Femur (tissue), 1 donor: ENCODE data around the gene NEGR1.
"Not testable (repeated sequence)": the region's sequence is repeated elsewhere in the genome, so short reads cannot be mapped to it uniquely, and the experiment has no call there.

Experiments
- DNase-seq: peaks from one replicate; pipeline ENCODE4 v3.0.0-alpha.2; 2017

NEGR1 gene

GRCh38 chr1:71921204-71921603, 361.1 kb downstream of the NEGR1 start:
- no peak for DNase-seq

GRCh38 chr1:71920556-71920955, 361.8 kb downstream of the NEGR1 start:
- DNase-seq = no peak

- no peak for DNase-seq
These were observed 362.4 kb downstream of the NEGR1 start for GRCh38 chr1:71919811-71920509.

DNA sequence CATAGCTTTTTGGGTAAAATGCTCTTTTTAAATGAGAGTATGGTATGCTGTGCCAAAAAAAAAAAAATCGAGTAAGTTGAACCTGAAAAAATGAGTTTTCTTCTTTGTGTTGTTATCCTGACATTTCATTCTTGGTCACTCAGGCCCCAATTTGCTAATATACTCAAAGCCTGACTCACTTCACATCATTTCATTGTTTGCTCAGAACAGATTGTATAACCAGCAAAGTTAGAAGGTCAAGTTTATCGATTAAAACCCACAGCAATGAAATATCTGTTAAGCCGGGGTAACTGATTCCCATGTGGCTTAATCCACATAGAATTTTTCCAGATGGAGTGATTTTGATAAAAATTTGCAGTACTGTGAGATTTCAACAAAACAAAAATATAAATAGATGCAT, 363.7 kb downstream of the NEGR1 start:
- no peak for DNase-seq

GRCh38 chr1:71916894-71917293, 365.4 kb downstream of the NEGR1 start:
- DNase-seq = no peak

- no peak for DNase-seq
These were observed 367.7 kb downstream of the NEGR1 start for GRCh38 chr1:71914626-71915025.

DNA sequence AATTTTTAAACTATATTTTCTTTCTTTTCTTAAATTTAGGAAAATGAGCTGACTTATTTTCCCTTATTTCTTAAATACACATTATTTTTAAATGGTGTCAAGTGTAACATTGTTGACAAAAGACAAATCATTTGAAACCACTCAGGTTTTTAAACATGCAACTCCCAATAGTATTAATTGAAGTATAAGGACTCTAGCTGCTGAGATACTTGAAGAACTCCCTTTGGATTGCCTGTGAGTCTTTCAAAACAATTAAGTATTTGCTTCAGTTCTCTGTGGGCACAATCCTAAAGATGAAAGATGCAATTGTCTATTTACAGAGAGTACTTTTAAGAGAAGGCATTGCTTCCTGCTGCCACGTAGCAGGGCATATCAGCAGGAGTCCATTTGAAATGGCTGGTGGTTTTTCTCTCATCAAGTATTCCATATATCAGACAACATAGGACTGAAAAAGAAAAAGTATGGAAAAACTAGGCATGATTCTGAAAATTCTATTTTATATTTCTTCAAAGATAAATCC, 373.4 kb downstream of the NEGR1 start:
- no peak for DNase-seq

DNA sequence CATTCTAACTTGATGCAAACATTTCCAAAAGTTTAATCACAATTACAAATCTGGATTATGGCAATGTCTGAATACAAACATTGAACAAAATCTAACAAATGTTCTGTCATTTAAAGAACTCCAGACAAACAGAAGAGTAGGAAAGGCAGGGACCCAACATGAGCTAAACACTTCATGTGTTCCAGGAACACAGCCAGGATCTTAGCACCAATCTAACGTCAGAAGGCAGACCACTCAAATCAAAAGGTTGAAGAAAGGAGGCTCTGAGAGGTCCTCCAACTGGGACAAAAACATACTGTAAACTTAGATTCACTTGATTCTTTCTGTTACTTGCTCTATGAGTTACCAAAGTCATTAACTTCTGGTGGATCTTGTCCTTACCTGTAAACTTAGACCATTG, 374.0 kb downstream of the NEGR1 start:
- no peak for DNase-seq

GRCh38 chr1:71899881-71900280, 382.5 kb downstream of the NEGR1 start:
- no peak for DNase-seq

DNA sequence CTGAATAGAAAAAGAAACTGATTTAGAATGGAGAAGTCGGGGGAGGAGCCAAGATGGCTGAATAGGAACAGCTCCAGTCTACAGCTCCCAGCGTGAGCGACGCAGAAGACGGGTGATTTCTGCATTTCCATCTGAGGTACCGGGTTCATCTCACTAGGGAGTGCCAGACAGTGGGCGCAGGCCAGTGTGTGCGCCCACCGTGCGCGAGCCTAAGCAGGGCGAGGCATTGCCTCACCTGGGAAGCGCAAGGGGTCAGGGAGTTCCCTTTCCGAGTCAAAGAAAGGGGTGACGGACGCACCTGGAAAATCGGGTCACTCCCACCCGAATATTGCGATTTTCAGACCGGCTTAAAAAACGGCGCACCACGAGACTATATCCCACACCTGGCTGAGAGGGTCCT, 394.2 kb downstream of the NEGR1 start:
- not testable (repeated sequence) for DNase-seq

DNA sequence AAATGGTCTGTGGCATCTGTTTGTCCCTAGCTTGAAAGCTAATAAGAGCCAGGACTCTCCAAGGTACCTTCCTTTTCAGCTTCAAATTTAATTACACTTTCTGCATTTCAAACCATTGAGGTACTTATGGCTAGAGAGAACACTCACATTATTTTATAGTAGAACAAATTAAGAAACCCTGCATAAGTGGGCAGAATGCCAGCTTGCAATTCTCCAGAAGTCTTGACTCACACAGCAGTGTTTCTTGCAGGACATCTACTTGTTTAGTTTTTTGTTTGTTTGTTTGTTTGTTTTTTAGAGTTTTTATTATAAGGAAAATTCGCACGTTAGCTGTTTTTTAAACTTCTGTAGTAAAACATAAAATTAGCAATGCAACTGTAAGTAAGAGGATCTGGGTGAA, 397.2 kb downstream of the NEGR1 start:
- DNase-seq = no peak

GRCh38 chr1:71882637-71883036, 399.7 kb downstream of the NEGR1 start:
- DNase-seq = no peak

- no peak for DNase-seq
These were observed 400.1 kb downstream of the NEGR1 start for GRCh38 chr1:71882226-71882625.

DNA sequence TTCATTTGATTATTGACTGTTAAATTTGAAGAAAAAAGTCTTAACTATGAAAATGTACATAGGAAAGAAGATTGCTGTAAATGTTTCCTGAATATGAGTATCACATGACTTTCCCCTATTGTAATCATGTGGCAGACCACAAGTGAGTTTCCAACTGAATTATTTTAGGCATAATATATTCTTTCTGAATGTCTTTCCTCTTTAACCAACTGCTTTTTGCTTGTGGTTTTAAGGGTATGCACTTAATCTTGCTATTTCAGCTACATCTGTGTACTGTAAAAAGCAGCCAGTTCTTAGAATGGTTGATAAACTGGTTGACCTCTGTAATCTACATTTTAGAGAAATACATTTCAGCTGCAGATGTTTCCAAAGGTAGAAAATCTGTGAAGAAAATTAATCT, 400.7 kb downstream of the NEGR1 start:
- DNase-seq = no peak

DNA sequence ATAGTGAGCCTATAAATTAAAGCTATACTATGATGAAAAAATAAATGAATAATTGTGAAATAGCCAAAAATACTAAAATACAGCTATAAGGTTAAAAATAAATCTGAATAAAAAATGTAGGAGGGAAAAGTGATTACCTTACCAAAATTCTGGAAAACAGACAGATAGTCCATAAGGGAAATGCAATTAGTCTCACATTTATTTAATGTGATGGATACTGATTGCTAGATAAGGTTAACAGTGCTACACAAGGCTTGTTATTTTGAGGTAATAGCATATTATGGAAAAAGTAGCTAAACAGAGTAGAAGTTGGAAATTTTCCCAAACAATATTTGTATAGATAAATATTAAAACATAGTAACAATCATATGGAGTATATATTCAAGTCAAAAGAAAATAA, 413.0 kb downstream of the NEGR1 start:
- no peak for DNase-seq

- no peak for DNase-seq
These were observed 419.6 kb downstream of the NEGR1 start for GRCh38 chr1:71862756-71863155.

- no peak for DNase-seq
These were observed 421.3 kb downstream of the NEGR1 start for GRCh38 chr1:71861022-71861421.

DNA sequence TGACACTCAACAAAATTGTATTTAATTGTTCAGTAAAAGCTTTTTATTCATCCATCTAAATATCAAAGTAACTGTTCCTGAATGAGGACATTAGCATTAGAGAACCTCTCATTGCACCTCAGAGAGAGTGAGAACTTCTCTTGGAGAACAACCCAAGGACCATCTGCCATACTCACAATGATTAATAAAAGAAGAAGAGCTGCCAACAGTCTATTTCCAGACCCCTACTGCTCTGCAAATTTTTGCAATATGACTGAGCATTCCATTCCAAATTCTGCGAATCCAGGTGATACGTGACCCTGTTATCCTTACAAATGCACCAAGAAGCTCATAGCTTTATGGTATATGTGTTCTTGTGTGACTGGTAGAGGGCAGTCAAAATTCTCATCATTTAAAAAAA, 422.5 kb downstream of the NEGR1 start:
- DNase-seq = no peak

GRCh38 chr1:71857862-71858261, 424.5 kb downstream of the NEGR1 start:
- DNase-seq = no peak

GRCh38 chr1:71853360-71853759, 429.0 kb downstream of the NEGR1 start:
- DNase-seq = no peak

- DNase-seq = no peak
These were observed 431.4 kb downstream of the NEGR1 start for GRCh38 chr1:71850936-71851335.

DNA sequence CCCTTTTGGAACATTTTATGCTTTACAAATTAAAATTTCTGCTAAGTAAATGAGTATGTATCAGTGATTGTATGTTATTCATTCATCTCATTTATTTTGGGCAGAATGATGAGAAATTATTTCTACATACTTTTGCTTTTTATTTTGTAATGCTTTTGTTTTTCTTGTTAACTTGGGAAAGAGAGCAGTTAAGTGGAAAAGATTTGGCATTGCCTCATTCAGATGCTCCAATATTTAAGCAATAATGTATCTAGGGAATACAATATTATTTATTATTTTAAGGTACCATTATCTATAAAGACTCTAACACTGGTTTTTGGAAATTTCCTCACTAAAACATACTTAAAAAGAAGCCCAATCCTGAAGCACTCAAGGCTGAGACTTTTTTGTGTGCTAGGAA, 431.8 kb downstream of the NEGR1 start:
- no peak for DNase-seq

DNA sequence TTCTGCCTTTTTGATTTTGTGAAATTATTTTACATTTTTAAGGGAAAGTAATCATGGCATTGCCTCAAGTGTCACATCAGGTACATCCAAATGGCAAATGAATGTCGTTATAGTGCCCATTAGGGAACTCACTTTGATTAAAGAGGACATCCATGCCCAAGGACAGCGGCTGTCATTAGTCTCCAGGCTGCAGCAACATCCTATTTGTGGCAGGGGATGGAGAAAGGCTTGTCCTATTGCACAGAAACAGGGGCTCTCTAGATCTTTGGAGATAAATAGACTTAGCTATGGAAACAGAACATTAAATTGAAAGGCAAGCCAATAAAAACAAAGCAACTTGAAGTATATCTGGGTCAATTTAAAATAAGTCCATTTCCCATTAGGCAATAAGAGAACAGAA, 439.3 kb downstream of the NEGR1 start:
- no peak for DNase-seq

- no peak for DNase-seq
These were observed 442.5 kb downstream of the NEGR1 start for GRCh38 chr1:71839876-71840275.

DNA sequence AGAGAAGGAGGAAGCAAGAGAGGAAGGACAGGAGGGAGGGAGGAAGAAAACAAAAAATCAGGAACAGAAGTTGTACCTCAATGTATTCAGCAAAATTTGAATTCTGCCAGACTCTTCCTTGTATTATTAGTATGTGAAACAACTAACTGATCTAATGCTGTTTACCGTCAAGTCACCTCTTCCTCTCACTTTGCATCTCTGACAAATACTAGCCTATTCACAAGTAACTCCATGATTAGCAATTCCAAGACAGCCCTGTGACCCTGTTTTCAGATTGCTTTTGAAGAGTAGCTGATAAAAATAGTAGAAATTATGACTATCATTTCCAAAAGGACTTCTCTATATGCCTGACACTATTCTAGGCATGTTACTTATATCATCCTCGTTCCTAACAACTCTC, 445.4 kb downstream of the NEGR1 start:
- DNase-seq = no peak
